ENCODE measurements around the gene PGA5. TPM values are rescaled to one million over a fixed set of nuclear protein-coding genes. Genes with fewer than 3 reads are reported as not detected.
"Not testable (repeated sequence)": the region's sequence is repeated elsewhere in the genome, so short reads cannot be mapped to it uniquely, and the experiment has no call there.

PGA5 gene
- total RNA-seq (1 to 10 TPM in 1 of 9 donors, under 1 TPM in 5, not detected in 3; 0.28 to 1.1 (median 0.73) TPM), polyA plus RNA-seq (under 1 TPM in 2 of 3 donors, not detected in 1; 0.32 to 0.71 TPM)
- long read RNA-seq, donor 1 = 0 reads
- long read RNA-seq, donor 2, partial matches to known transcripts = 0 of 1 reads
- long read RNA-seq, donor 2, other reads (novel, unspliced or antisense) = 0 of 1 reads
- long read RNA-seq, donor 3 = 0 reads
- long read RNA-seq, donor 4 = 0 reads
- long read RNA-seq, donor 5 = 0 reads
- long read RNA-seq, donor 6, partial matches to known transcripts = 1 of 1 reads
- long read RNA-seq, donor 6, other reads (novel, unspliced or antisense) = 0 of 1 reads
- long read RNA-seq, donor 7 = 0 reads
- long read RNA-seq, donor 8, partial matches to known transcripts = 0 of 1 reads
- long read RNA-seq, donor 8, other reads (novel, unspliced or antisense) = 0 of 1 reads
- long read RNA-seq, donor 9 = 0 reads
- long read RNA-seq, donor 10 = 0 reads

GRCh38 chr11:61240875-61241274 is at the start of gene PGA5:
PGA5 (plus strand) TSS chr11:61241175; CDS start chr11:61241227, 52 bp downstream.
- WGBS, 4 donors = no CpG with 5 or more reads among the region's 8 CpGs
- H3K27ac ChIP-seq; H3K4me3 ChIP-seq; H3K9me3 ChIP-seq (replicated peaks in 1 of 3); intact Hi-C loops (cut with DNase I); H3K27me3 ChIP-seq; DNase-seq; H3K36me3 ChIP-seq (replicated peaks in 1 of 2); H3K4me1 ChIP-seq (replicated peaks in 1 of 2): not testable (repeated sequence)

DNA sequence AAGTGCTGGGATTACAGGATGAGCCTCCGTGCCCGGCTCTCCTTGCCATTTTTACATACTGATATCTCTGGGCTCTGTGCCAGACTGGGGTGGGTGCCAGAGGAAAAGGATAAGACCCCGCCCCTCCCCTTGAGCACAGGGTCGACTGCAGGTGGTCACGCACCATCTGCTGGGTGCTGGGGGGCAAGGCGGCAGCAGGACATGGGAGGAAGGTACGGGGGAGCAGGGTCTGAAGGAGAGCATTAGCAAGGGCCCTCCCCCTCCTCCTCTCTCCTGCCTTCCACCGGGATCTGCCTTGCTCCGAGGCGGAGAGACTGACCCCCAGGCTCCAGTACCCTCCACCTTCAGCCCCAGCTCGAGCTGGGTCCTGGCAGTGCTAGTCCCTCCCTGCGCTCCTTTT is 47.4 kb upstream of the PGA5 start:
- intact Hi-C loops (cut with DNase I) = no loop called here
- TF ChIP-seq CTCF (IDR thresholded peaks at IDR 0.05) (no peak), POLR2A (IDR thresholded peaks at IDR 0.05) (no peak)
- Histone ChIP-seq H3K36me3 (replicated peaks in 1 of 2) (no peaks in the 10 kb centered on the region), H3K27me3 (peaks cover 8% of the 10 kb centered on the region), H3K4me1 (replicated peaks in 1 of 2) (no peaks in the 10 kb centered on the region), H3K27ac (no peak overlapping the region), H3K4me3 (no peak overlapping the region), H3K9me3 (replicated peaks in 1 of 3) (no peaks in the 10 kb centered on the region)
- DNase-seq = no peak
- WGBS, 4 donors = 24 to 40% (median 34%) methylated on average over 11 to 12 of the region's 12 CpGs

DNA sequence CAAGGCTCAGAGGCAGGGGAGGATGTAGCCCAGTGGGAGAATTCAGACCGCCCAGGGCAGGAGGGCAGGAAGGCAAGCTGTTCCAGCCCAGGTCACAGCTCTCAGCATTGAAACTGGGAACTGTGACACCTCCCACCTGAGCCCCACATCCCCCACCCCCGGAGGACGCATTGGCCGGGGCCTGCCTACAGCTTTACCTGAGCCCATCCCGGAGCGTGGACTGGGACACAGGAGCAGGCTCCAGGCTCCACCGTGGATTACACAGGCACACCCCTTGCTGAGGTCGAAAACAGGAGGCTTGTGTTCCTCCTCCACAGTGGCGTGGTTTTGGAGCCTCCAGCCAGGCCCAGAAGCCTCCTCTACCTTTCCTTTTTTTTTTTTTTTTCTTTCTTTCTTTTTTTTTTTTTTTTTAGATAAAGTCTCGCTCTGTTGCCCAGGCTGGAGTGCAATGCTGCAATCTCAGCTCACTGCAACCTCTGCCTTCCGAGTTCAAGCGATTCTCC is 46.8 kb upstream of the PGA5 start:
- Histone ChIP-seq H3K36me3 (replicated peaks in 1 of 2) (no peaks in the 10 kb centered on the region), H3K9me3 (replicated peaks in 1 of 3) (no peaks in the 10 kb centered on the region), H3K27me3 (peaks cover 8% of the 10 kb centered on the region), H3K4me1 (replicated peaks in 1 of 2) (no peaks in the 10 kb centered on the region), H3K27ac (no peak overlapping the region), H3K4me3 (no peak overlapping the region)
- DNase-seq = no peak
- TF ChIP-seq POLR2A (IDR thresholded peaks at IDR 0.05) (no peak), CTCF (IDR thresholded peaks at IDR 0.05) (no peak)
- intact Hi-C loops (cut with DNase I) = no loop called here
- WGBS, 4 donors = 72 to 76% (median 74%) methylated on average over 9 to 12 of the region's 12 CpGs

- Histone ChIP-seq H3K36me3 (replicated peaks in 1 of 2) (no peaks in the 10 kb centered on the region), H3K4me3 (no peak overlapping the region), H3K27me3 (peaks cover 8% of the 10 kb centered on the region), H3K4me1 (replicated peaks in 1 of 2) (no peaks in the 10 kb centered on the region), H3K9me3 (replicated peaks in 1 of 3) (no peaks in the 10 kb centered on the region), H3K27ac (no peak overlapping the region)
- TF ChIP-seq POLR2A (IDR thresholded peaks at IDR 0.05) = no peak
- no peak for TF ChIP-seq CTCF (IDR thresholded peaks at IDR 0.05)
- no peak for DNase-seq
- 68 to 75% (median 71%) methylated on average over 4 to 7 of the region's 7 CpGs for WGBS, 4 donors
- intact Hi-C loops (cut with DNase I) = no loop called here
These were observed 45.8 kb upstream of the PGA5 start for GRCh38 chr11:61194981-61195695.

Data from adrenal gland (tissue), 19 donors.